K562 (cell line): ENCODE data around the gene SNRPD2. TPM values are rescaled to one million over a fixed set of nuclear protein-coding genes. Genes with fewer than 3 reads are reported as not detected.

ENCODE experiments used
- CHD1 ChIP-seq: fragments of 200-600 bp; sonication (generic); IDR thresholded peaks from one replicate; pipeline ENCODE4 v1.6.1; 2012; ENCODE audit warnings: mild to moderate bottlenecking, moderate library complexity, low read length, inconsistent platforms
- COPS2 ChIP-seq: fragments of 450-650 bp; conservative IDR thresholded peaks from 2 replicates; pipeline ENCODE4 v1.6.1; 2016; ENCODE audit warnings: mild to moderate bottlenecking, moderate library complexity
- EP400 ChIP-seq: fragments of 450-650 bp; IDR thresholded peaks from 2 replicates; pipeline ENCODE4 v1.6.1; 2017; ENCODE audit warnings: antibody characterized with exemption, mild to moderate bottlenecking, moderate library complexity
- HOXB6 ChIP-seq: fragments of 250-450 bp; sonication (Bioruptor Pico); IDR thresholded peaks from 2 replicates; pipeline ENCODE4 v1.5.1; 2022; ENCODE audit warnings: mild to moderate bottlenecking, borderline replicate concordance
- JUND ChIP-seq, 2 experiments: IDR thresholded peaks; 2 replicates in 1 of 2; 3 replicates in 1 of 2; pipeline ENCODE4 v1.6.1; 2011; ENCODE audit warnings: borderline replicate concordance in 2 of 2, low read depth in 2 of 2, low read length in 2 of 2, improper control_type of control experiment in 1 of 2, missing biosample characterization in 1 of 2, missing genetic modification characterization in 1 of 2, missing genetic modification reagents in 1 of 2
- L3MBTL2 ChIP-seq: fragments of 450-650 bp; IDR thresholded peaks from 2 replicates; pipeline ENCODE4 v1.6.1; 2016; ENCODE audit warnings: mild to moderate bottlenecking, moderate library complexity
- MBD1 ChIP-seq: fragments of 250-450 bp; sonication (Bioruptor Pico); IDR thresholded peaks from 2 replicates; pipeline ENCODE4 v1.8.0; 2022; ENCODE audit warnings: inconsistent platforms
- MXI1 ChIP-seq: IDR thresholded peaks from 2 replicates; pipeline ENCODE4 v1.6.1; 2011; ENCODE audit warnings: low read depth, mild to moderate bottlenecking, improper control_type of control experiment, low read length
- POLR2G ChIP-seq: fragments of 200-400 bp; formaldehyde crosslinking; IDR thresholded peaks from 2 replicates; pipeline ENCODE4 v1.6.1; 2017; ENCODE audit warnings: low read depth, mild to moderate bottlenecking, antibody characterized with exemption, low read length, moderate library complexity
- RBFOX2 ChIP-seq: fragments of 200-400 bp; formaldehyde crosslinking; IDR thresholded peaks from 2 replicates; pipeline ENCODE4 v1.6.1; 2017; ENCODE audit warnings: low read depth, mild to moderate bottlenecking, low read length, moderate library complexity
- RBM25 ChIP-seq: fragments of 200-400 bp; formaldehyde crosslinking; IDR thresholded peaks from 2 replicates; pipeline ENCODE4 v1.6.1; 2018; ENCODE audit warnings: low read length, low read depth, moderate library complexity; ENCODE audit not compliant: severe bottlenecking
- SAFB ChIP-seq: fragments of 200-400 bp; formaldehyde crosslinking; IDR thresholded peaks from 2 replicates; pipeline ENCODE4 v1.6.1; 2017; ENCODE audit warnings: low read depth, low read length, borderline replicate concordance
- TEAD1 ChIP-seq, 2 experiments: fragments of 450-650 bp in 1 of 2; sonication (generic) in 1 of 2; formaldehyde crosslinking; IDR thresholded peaks; 2 replicates each; pipeline versions ENCODE4 v1.4.0 to v1.8.0; 2020 to 2022; ENCODE audit warnings: mild to moderate bottlenecking in 2 of 2, missing genetic modification reagents in 1 of 2
- USF1 ChIP-seq: sonication (generic); formaldehyde crosslinking; IDR thresholded peaks from 2 replicates; pipeline ENCODE4 v1.9.0; 2022; ENCODE audit warnings: mild to moderate bottlenecking, missing genetic modification reagents
- ZBED1 ChIP-seq: IDR thresholded peaks from 2 replicates; pipeline ENCODE4 v1.6.1; 2014
- ZFP36 ChIP-seq: fragments of 150-350 bp; IDR thresholded peaks from 2 replicates; pipeline ENCODE4 v1.6.1; 2018; ENCODE audit warnings: low read length, low read depth; ENCODE audit not compliant: partially characterized antibody
- ZKSCAN1 ChIP-seq: fragments of 150-350 bp; IDR thresholded peaks from 2 replicates; pipeline ENCODE4 v1.6.1; 2016; ENCODE audit warnings: low read depth, low read length
- ZNF143 ChIP-seq: sonication (generic); formaldehyde crosslinking; IDR thresholded peaks from 2 replicates; pipeline ENCODE4 v1.9.0; 2022; ENCODE audit warnings: mild to moderate bottlenecking, missing genetic modification reagents
- ZSCAN29 ChIP-seq: fragments of 450-650 bp; IDR thresholded peaks from 2 replicates; pipeline ENCODE4 v1.6.1; 2017
- ZSCAN32 ChIP-seq: fragments of 450-650 bp; formaldehyde crosslinking; IDR thresholded peaks from 2 replicates; pipeline ENCODE4 v1.4.0; 2020; ENCODE audit warnings: mild to moderate bottlenecking, moderate library complexity
- polyA plus RNA-seq, 8 experiments: library from polyadenylated mRNA; depleted of rRNA in 4 of 8; stranded (reverse) in 5 of 8; unstranded in 3 of 8; fragments of >200 nt; fragmentation: Nextera tagmentation in 2 of 8; fragmentation: Illumina TruSeq in 1 of 8; extraction: Ambion mirVana in 2 of 8; extraction: Trizol in 1 of 8; gene quantifications; 2 replicates each; pipeline versions ENCODE4 v1.2.1 to v1.2.3, GENCODE V29; 2011 to 2014; ENCODE audit warnings: inconsistent platforms in 1 of 8, missing spikeins in 1 of 8
- total RNA-seq, 7 experiments: library from RNA; depleted of rRNA in 6 of 7; stranded (reverse); fragments of >200 nt in 6 of 7; fragmentation: Illumina TruSeq in 2 of 7; extraction: Trizol in 2 of 7; gene quantifications; 2 replicates each; pipeline versions ENCODE4 v1.2.1 to v1.2.3, GENCODE V29; 2011 to 2021; ENCODE audit warnings: low replicate concordance in 1 of 7
- TF ChIP-seq, protein P1 (sequence below): IDR thresholded peaks from 3 replicates; pipeline ENCODE4 v1.6.1; 2011; ENCODE audit warnings: borderline replicate concordance, mild to moderate bottlenecking; ENCODE audit not compliant: insufficient read length, insufficient read depth
- TF ChIP-seq, protein P2 (sequence below): fragments of 450-650 bp; formaldehyde crosslinking; IDR thresholded peaks from 2 replicates; pipeline ENCODE4 v1.4.0; 2020; ENCODE audit warnings: mild to moderate bottlenecking

Gene SNRPD2
- total and polyA plus RNA-seq, 9 of the 15 experiments (the other 6 are each of a cell fraction or from before 2014, with no cell fraction given) = 728 to 4,411 (median 1,029) TPM

DNA sequence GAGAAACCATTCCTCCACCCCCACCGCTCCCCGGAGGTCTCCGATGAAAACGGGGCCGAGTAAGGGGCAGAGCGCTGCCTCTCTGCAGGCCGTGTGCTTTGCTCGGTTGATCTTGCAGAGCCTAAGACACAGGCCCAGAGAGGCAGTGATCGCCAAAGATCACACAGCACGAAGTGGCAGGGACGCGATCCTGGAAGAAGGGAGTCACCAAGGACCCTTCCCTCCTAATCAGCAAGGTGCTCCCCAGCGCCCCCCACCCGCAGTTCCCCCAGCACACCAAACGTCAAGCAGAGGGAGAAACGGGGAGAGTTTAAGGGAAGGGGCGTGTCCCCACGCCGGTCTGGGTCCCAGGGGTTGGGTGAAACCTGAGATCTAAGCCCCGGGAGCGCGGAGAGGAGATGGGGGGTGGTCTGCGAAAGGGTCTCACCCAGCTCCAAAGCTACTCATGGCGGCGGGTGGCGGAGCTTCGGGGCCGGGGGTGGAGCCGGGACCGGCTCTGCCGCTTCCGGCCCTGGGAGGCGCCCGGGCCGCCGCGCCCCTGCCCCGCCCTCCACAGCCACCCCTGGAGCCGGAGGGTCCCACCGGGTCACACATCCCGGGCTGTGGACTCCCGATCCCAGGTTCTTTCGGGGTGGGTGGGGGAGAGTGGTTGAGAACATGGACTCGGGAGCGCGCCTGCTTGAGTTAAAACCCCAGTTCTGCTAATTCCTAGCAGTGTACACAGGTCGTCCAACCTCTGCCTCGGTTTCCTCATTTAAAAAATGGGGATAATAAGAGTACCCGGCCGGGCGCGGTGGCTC lies 52.6 kb downstream of the SNRPD2 start, which contains the start of gene EML2 (continued):
- TF ChIP-seq, protein P1, sequence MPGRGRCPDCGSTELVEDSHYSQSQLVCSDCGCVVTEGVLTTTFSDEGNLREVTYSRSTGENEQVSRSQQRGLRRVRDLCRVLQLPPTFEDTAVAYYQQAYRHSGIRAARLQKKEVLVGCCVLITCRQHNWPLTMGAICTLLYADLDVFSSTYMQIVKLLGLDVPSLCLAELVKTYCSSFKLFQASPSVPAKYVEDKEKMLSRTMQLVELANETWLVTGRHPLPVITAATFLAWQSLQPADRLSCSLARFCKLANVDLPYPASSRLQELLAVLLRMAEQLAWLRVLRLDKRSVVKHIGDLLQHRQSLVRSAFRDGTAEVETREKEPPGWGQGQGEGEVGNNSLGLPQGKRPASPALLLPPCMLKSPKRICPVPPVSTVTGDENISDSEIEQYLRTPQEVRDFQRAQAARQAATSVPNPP = no peak
- TF ChIP-seq L3MBTL2 = peak; percentile 29; the same call in 1 of the 2 replicates
- TF ChIP-seq USF1 (CRISPR knock-in tag) = peak; percentile 28; the same call in 1 of the 2 replicates
- TF ChIP-seq ZFP36 = peak; percentile 92
- peak in 1 of 2 experiments; percentile 49; a peak in 1 of 4 replicates for TF ChIP-seq TEAD1 (CRISPR knock-in tag; IDR thresholded peaks at IDR 0.05)
- TF ChIP-seq ZNF143 = peak; percentile 12; the same call in 1 of the 2 replicates
- TF ChIP-seq HOXB6 (CRISPR knock-in tag) = no peak
- no peak for TF ChIP-seq MBD1 (CRISPR knock-in tag)
- TF ChIP-seq ZSCAN29 = no peak
- TF ChIP-seq EP400 = peak; percentile 50; the same call in 1 of the 2 replicates
- no peak for TF ChIP-seq ZSCAN32 (CRISPR knock-in tag)
- TF ChIP-seq CHD1 = peak; percentile 7
- TF ChIP-seq POLR2G = peak; percentile 80
- 0 out of 2 replicates have a peak, but pooled peaks have one; percentile 11 for TF ChIP-seq ZKSCAN1
- peak; percentile 12 for TF ChIP-seq RBM25
- no peak for TF ChIP-seq ZBED1
- TF ChIP-seq, protein P2, sequence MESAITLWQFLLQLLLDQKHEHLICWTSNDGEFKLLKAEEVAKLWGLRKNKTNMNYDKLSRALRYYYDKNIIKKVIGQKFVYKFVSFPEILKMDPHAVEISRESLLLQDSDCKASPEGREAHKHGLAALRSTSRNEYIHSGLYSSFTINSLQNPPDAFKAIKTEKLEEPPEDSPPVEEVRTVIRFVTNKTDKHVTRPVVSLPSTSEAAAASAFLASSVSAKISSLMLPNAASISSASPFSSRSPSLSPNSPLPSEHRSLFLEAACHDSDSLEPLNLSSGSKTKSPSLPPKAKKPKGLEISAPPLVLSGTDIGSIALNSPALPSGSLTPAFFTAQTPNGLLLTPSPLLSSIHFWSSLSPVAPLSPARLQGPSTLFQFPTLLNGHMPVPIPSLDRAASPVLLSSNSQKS (CRISPR knock-in tag) = no peak
- TF ChIP-seq RBFOX2 = peak; percentile 78
- TF ChIP-seq SAFB = no peak
- TF ChIP-seq JUND (IDR thresholded peaks at IDR 0.05; ENCODE audit: borderline replicate concordance, low read depth, low read length) = peak; percentile 17; the same call in 1 of the 2 replicates
- no peak for TF ChIP-seq JUND (tag; IDR thresholded peaks at IDR 0.05; ENCODE audit: borderline replicate concordance, low read depth, low read length)
- TF ChIP-seq MXI1 = 0 out of 2 replicates have a peak, but pooled peaks have one; percentile 56
- TF ChIP-seq COPS2 = no peak
